Suppressor macrophage treated with lipopolysaccharide for 1 hour (primary cell): ENCODE data around the gene PHF2.

Experiments
- DNase-seq, 3 donors: peaks; one replicate each; pipeline ENCODE4 v3.0.0-alpha.2; 2020 to 2022

Gene PHF2

GRCh38 chr9:93669116-93669957 is 93.0 kb downstream of the PHF2 start:
- no peak for DNase-seq

DNA sequence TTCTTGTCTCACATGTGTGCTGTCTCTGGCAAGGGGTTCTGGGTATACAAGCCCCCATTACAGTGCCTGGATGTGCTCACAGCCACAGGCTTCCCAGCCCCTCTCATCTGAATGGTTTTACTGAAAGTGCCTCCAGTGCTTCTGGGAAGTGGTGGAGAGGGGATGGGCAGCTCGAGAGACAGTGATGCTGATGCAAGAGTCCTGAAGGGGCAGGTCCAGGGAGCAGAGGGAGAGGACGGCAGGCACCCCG is 93.5 kb downstream of the PHF2 start:
- DNase-seq = peak in 2 of 3 donors; percentile 21 to 26

DNA sequence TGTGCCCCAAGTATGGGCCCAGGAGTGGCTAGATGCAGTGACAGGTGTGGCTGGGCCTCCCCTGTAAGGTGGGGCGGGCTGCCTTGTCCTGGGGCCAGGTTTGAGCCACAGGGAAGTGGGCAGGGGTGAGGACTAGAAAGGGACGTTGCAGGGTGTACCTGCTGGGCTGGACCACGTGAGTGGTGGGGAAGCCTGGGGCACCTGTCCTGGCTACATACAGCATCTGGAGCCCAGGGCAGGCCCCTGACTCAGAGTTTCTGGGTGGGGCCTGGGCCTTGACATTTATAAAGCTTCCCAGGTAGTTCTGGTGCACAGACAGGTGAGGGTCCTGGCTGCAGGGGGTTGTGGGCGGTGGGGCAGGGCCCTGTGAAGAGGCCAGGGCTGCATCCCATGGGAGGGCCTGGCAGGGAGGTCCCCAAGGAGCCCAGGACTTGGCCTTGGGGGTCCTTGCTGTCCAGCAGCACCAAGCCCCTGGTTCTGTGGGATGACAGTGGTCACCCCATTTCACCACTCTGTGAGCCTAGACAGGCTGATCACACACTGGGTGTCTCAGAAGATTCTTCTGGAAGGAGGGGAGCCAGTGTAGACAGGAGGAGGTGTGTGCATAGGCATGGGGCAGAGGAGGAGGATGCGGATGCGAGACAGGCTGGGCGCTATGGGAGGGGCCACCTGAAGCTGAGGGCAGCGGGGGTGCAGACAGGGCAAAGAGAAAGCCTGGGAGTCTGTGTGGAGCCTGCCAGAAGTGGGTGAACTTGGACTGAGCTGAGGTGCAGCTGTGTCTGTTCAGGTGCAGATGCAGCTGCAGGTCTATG is 94.0 kb downstream of the PHF2 start:
- DNase-seq = peak; percentile 32 to 52 (median 39)

GRCh38 chr9:93671020-93671338 is 94.6 kb downstream of the PHF2 start:
- DNase-seq = no peak

- peak in 1 of 3 donors; percentile 9 for DNase-seq
These were observed 96.1 kb downstream of the PHF2 start for GRCh38 chr9:93672330-93673020.

GRCh38 chr9:93673021-93673838 is 96.8 kb downstream of the PHF2 start:
- DNase-seq = peak in 2 of 3 donors; percentile 17 to 20

GRCh38 chr9:93673839-93674334 is 97.5 kb downstream of the PHF2 start:
- DNase-seq = no peak

DNA sequence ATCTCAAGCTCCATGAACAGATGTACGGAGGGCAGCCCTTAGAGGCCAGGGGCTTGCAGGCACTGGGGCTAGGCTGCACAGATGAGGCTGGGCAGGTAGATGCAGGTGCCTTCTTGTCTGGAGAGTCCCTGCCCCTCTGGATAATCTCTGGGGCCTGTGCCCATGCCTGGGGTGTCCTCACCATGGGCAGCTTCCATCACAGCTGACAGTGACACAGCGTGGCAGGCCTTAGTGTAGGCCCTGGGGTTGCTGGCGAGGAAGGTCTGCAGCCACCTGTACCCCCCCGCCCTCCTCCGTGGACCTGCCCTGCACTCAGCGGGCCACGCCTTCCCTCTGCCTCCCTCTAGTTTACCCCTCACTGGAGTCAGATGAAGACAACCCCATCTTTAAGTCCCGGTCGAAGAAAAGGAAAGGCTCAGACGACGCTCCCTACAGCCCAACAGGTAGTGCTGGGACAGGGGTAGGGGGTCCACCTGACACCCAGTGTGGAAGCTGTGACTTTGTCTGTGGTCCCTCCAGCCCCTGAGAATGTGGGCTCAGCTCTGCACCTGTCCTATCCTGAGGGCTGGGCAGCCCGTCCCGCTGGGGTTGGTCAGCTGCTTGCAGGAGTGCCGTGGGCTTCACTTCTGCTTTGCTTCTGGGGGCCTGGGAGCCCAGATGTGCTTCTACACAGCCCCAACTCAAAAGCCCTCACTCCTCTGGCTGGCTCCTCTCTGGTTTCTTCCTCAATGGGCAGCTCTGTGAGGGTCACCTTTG is 98.4 kb downstream of the PHF2 start:
- DNase-seq = no peak

GRCh38 chr9:93675336-93676150 is 99.2 kb downstream of the PHF2 start:
- no peak for DNase-seq

GRCh38 chr9:93676310-93677047 is 100.1 kb downstream of the PHF2 start:
- no peak for DNase-seq

DNA sequence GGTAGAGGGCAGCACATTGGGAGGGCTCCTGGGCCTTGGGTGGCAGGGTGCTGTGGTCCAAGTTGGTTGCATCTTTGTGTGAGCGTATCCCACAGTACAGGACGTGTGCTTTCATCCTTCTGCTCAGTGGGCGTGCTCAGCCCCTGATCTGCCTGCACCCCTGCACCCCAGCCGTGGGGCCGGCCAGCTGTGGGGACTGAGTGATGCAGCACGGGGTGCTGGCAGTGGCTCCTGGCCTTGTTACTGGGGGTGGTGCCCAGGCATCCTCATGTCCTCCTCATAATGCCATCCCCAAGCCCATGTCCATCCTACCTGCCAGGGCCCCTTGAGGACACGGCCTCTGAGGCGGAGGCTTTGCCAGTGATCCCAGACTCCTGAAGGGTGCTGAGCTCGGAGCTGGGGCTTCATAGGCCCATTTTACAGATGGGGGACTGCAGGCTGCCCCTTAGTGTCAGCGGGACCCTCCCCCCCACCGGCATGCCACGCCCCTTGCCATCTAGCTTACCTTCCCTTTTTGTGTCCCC is 100.7 kb downstream of the PHF2 start:
- DNase-seq = no peak

DNA sequence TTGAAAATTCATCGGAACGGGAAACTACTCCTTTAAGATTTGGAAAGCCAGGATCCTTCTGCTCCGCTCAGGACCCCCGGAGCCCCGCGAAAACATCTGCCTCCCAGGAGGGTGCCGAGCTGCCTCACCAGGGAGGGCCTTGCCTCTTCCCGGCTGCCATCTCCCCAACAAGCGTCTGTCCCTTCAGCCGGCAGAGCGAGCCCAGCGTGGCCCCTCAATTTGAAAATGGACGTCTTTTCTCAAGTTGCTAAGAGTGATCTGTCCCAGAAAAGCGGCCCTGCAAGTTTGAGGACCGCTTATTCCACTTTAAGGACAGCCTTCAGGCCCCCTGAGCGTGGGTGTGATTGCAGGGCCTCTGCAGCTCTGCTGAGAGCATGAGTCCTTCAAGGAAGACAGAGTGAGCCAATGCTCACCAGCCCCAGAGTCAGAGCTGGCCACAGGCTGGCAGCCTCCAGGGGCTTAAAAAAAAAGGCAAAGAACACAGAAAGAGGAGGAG is 101.3 kb downstream of the PHF2 start:
- no peak for DNase-seq

GRCh38 chr9:93678199-93679019 is 102.0 kb downstream of the PHF2 start:
- DNase-seq = no peak

DNA sequence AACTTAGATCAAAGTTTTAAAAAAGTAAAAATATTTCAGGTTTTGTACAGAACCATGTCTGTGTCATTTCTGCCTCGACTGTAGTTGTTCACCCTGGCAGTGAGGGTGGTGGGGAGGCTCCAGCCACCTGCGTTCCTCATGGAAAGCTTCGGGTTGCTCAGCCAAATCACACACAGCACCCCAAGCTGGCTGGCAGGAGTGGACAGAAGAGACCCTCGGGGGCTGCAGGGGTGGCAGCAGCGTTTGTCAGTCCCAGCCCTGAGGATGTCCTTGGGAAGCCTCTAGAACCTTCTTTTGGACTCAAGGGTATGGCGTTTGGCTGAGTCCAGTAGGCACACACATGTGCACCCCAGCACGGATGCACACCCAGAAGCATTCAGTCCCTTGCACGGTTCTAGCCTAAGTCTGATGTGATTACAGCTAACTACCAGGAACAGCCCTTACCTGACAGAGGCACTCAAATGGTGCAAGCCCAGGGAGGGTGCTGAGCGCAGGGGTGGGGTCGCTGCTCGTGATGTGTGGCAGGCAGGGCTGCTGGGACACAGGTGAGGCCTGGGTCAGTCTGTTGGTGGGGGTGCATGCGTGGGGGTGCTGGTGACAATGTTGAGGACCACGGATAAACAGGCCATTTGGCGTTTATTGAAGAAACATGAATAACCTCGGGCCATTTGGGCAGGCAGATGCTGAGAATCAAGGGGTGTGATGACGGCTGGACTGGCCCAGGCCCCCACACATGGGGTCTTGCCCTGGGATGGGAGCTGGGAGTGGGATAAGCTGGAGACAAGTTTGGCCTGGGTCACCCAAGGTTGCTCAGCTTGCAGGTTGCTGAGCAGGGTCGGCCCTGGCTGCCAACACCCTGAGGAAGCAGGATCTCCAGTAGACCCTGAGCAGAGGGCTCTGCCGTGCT is 103.4 kb downstream of the PHF2 start:
- DNase-seq = no peak

- no peak for DNase-seq
These were observed 104.3 kb downstream of the PHF2 start for GRCh38 chr9:93680443-93681268.

- DNase-seq = no peak
These were observed 105.1 kb downstream of the PHF2 start for GRCh38 chr9:93681269-93682154.
